ENCODE data around the gene SLC20A1.
A peak's percentile ranks its signal among the peaks of the same experiment; 100 is the strongest.
"Not testable (repeated sequence)": the region's sequence is repeated elsewhere in the genome, so short reads cannot be mapped to it uniquely, and the experiment has no call there.

SLC20A1 gene

DNA sequence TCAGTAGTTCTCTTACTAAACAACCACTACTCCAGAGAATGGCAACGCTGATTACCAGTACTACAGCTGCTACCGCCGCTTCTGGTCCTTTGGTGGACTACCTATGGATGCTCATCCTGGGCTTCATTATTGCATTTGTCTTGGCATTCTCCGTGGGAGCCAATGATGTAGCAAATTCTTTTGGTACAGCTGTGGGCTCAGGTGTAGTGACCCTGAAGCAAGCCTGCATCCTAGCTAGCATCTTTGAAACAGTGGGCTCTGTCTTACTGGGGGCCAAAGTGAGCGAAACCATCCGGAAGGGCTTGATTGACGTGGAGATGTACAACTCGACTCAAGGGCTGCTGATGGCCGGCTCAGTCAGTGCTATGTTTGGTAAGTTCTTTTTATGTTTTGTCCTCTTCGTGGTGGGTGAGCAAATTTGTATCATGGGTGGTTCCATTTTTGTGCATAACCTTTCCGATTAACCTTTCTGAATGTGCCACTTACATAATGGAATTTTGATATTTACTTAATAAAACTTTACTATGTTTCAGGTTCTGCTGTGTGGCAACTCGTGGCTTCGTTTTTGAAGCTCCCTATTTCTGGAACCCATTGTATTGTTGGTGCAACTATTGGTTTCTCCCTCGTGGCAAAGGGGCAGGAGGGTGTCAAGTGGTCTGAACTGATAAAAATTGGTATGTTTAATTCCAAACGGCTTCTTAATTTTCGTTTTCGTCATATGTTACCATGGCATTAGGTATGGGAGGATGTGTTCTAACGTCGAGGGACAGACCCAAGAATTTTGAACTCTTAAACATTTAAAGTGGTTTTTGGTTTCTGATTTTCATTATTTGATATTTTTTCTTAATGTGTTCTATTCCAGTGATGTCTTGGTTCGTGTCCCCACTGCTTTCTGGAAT lies 1.3 kb downstream of the SLC20A1 start:
- DNase-seq: no peak

DNA sequence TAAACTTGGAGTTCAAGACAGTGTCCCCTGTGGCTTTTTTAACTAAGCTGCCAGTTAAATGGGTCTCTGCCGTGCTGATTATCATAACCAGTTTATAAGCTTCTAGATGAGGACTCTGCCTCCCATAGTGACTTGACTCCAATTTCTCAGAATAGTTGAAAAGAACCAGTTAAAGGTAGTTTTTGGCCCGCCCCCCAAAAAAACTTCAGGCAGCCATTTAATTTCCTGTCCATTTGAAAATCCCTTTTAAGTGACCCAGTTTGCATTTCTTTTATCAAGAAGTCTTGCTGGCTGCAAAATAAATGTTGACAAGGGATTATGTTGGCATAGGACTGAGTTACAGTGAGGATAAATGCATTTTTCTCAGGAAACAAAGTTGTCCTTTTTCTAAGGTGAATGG lies 2.3 kb downstream of the SLC20A1 start:
- DNase-seq: peak; percentile 28

DNA sequence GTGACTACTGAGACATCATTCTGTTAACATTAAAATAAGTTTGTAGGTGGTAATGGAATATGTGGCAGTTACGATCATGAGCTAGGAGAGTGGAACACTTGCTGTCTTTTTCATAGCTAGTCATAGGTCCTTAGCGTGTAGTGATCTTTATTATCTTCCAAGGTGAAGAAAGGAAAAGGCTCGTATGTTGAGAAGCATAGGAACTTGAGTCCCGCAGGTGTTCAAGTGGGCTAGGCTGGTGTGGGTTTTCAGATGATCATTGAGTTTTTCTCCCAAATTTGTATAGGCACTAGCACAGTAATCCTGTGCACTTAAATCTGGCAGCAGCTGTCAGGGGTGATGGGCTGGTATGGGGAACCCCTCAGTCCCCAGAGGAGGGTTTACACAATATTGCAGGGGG lies 10.9 kb downstream of the SLC20A1 start:
- DNase-seq: no peak

DNA sequence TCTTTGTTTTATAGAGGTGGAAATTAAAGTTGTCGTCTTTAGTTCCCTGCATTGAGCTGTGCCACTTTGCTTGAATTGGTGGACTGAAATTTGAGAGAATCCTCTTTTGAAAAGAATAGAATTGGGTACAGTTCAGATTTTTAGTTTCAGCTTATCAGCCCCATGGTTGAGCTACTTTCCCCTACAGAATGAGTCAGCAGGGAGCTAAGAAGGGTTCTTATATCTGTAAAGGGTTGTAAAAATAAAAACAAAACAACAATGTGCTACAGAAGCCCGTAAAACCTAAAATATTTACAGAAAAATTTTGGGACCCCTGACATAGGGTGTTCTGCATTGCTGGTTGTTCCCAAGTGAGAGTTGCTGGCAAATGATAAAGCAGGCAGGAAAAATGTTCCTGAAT lies 12.6 kb downstream of the SLC20A1 start:
- no peak for DNase-seq

DNA sequence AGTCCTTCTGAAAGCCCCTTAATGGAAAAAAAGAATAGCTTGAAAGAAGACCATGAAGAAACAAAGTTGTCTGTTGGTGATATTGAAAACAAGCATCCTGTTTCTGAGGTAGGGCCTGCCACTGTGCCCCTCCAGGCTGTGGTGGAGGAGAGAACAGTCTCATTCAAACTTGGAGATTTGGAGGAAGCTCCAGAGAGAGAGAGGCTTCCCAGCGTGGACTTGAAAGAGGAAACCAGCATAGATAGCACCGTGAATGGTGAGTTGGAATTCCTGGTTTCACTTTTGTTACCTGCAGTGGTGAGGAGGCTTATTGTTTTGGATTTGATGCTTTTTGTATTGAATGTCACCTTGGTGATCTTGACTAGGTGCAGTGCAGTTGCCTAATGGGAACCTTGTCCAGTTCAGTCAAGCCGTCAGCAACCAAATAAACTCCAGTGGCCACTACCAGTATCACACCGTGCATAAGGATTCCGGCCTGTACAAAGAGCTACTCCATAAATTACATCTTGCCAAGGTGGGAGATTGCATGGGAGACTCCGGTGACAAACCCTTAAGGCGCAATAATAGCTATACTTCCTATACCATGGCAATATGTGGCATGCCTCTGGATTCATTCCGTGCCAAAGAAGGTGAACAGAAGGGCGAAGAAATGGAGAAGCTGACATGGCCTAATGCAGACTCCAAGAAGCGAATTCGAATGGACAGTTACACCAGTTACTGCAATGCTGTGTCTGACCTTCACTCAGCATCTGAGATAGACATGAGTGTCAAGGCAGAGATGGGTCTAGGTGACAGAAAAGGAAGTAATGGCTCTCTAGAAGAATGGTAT lies 13.3 kb downstream of the SLC20A1 start:
- no peak for DNase-seq

DNA sequence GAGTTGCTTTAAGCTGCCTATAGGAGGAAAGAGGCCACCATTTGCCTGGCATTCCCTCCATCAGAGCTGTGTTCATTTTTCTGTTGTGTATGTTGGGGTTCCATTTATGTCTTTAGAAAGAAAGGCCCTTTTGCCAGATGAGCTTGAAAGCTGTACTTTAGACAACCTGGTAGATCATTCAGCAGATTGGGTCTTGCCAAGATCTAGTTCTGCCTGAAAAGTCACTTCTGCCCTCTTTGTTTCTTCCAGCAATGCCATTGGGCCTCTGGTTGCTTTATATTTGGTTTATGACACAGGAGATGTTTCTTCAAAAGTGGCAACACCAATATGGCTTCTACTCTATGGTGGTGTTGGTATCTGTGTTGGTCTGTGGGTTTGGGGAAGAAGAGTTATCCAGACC lies 14.4 kb downstream of the SLC20A1 start:
- no peak for DNase-seq

DNA sequence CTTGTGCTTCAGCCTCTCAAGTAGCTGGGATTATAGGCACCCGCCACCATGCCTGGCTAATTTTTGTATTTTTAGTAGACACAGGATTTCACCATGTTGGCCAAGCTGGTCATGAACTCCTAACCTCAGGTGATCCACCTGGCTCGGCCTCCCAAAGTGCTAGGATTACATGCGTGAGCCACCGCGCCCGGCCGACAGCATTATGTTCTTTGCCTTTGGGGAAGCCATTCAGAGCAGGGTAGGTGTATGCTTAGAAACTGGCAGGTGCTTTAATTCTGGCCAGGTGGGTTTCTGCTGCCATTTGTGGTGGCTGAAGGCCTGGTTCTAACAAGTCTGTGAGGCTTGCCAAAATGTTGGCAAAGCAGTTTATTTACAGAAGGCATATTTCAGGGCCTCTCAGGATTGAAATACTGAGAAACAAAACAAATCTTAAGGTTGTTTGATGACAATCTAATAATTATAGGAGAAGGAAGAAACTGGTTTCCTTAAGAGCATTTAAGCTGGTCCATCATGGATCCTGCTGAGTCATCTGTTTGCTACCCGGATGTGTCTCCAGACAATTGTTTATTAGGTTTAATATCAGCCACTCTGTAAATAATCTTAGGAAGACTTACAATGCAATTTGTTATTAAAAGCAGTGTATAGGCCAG lies 16.0 kb downstream of the SLC20A1 start:
- DNase-seq: no peak

DNA sequence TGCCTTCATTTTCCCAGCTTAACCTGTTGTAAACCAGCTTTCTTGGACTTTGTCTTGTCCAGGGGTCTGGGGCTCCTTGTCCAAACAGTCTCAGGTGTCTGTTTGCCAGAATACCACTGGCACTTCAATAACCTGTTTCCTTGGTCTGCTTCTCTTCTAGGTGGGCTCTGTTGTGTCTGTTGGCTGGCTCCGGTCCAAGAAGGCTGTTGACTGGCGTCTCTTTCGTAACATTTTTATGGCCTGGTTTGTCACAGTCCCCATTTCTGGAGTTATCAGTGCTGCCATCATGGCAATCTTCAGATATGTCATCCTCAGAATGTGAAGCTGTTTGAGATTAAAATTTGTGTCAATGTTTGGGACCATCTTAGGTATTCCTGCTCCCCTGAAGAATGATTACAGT lies 17.0 kb downstream of the SLC20A1 start:
- no peak for DNase-seq

DNA sequence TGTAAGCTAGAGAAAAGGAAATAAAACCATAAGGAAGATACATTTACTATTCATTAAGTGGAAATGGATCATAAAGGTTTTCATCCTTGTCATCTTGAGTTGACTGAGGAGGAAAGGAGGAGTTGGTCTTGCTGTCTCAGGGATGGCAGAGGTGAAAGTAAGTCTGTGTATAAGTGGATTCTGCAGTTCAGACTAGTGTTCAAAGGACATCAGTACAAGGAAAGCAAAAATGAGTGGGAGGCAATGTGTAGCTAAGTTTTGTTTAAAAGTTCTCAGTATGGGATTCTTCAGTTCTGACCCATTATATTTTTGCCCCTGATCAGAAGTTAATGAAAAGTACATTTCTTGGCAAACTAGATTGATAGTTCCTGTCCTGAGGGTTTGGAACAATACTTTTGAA lies 18.9 kb downstream of the SLC20A1 start:
- DNase-seq: no peak

DNA sequence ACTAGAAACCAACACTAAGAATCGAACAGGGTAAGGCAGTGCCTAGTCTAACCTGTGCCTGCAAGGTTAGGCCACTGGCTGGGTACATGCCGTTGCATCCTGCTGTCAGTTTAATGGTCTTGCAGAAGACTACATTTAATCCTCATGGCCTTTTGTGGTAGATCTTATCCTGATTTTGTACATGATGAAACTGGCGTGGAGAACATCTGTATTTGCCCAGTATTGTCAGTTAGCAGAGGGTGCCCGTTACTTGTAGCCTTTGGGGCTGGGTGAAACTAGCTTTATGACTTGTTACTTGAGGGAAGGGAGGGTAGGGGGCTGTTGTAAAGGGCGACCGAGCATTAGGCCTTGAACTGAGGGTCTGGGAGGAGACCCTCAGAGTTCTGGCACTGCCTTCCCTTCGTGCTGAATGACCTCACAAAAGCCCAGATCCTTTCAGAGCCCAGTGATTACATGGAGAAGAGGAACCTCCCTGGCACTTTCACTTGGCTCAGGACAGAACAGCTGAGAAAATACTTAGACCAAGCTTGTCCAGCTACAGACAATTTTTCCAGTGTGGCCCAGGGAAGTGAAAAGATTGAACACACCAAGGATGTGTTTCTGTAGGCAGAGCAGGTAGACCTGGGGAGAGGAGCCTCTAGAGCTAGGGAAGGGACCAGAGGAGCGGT lies 19.5 kb downstream of the SLC20A1 start:
- no peak for DNase-seq

DNA sequence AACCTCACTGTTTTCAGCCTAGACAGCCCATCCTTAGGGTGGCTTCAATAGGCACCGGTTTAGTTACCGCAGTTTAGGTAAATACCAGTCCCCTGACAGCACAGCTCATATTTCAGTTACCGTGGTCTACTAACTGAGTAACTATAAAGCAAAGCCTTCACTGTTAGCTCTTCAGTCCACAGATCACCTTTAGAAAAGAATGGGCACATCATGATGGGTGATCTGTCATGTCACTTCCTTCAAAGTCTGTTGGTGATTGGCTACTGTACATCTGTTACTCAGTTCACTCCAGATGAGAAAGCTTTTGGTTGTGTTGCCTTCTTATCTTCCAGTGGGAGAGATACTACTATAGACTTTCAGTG lies 21.0 kb downstream of the SLC20A1 start:
- no peak for DNase-seq

DNA sequence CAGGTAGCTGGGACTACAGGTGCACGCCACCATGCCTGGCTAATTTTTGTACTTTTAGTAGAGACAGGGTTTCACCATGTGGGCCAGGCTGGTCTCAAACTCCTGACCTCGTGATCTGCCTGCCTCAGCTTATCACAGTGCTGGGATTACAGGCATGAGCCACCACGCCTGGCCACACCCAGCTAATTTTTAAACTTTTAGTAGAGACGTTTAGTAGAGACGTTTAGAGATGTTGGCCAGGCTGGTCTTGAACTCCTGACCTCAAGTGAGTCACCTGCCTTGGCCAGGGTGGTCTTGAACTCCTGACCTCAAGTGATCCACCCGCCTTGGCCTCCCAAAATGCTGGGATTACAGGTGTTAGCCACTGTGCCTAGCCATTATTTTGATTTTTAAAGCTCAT lies 21.8 kb downstream of the SLC20A1 start:
- DNase-seq: not testable (repeated sequence)

DNA sequence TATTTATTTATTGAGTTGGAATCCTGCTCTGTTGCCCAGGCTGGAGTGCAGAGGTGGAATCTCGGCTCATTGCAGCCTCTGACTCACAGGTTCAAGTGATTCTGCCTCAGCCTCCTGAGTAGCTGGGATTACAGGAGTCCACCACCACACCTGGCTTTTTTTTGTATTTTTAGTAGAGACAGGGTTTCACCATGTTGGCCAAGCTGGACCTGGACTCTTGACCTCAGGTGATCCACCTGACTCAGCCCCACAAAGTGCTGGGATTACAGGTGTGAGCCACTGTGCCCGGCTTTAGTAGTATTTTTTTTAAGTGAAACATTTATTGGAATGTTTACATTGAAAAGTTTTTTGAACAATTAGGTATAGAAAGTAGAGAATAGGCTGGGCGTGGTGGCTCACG lies 23.9 kb downstream of the SLC20A1 start:
- no peak for DNase-seq

DNA sequence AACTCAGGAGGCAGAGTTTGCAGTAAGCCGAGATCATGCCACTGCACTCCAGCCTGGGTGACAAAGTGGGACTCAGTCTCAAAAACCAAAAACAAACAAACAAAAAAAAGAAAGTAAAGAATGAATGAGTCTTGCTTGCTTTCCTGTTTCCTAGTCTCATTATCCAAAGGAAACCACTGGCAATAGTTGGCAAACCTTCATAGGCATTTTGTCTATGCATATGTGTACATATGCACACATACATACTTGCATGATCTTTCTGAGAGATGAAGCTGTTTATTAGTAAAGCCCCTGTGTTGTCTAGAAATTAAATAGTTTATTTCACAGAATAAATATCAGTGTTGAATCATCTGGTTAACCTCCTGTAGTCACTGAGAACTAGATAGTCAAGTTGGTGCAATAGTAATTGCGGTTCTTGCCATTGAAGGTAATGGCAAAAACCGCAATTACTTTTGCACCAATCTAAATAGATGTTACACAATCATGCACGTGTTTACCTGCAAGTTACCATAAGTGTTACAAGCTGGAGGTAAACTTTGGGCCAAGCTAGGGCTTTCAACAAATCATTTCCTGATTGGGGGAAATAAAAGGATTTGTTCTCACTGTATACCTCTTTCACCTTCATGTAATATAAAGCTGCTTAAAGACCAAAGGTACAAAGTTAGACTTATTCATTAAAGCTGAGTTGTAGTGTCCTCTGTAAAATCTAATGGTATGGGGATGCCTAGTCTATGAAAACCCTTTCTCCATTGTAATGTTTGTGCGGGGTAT lies 24.7 kb downstream of the SLC20A1 start:
- no peak for DNase-seq

DNA sequence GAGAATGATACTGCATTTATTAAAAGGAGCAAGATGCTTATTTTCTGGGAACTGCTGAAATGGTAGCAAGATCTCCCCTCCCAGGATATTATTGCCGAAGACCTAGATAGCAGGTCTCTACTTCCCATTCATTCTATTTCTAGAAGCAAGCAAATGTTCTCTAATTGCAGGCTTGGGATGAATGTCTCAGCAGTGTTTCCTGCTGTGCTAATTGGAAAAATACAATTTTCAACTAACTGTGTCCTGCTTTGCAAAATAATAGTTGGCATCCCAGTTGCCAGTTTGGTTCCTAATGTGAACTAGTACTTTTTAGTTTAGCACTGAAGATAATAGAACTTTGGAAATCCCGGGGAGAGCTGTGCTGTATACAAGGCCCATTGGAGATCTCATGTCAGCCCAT lies 26.1 kb downstream of the SLC20A1 start:
- DNase-seq: no peak

DNA sequence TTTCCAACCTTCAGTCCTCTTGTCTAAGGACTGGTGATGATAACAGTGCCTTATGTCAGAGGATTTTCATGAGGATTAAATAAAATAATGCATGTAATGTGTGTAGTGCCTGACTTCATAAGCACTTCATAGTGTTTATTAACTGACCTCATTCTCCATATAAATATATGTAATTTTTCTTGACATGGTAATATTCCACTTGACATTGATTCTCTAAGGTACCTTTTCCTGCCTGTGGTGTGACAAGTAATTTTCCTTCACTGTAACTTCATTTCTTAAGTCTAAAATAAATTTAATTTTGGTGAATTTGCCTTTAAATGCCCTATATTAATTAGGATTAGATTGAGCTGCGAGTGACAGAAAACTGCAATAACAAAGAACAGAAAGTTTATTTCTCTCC lies 27.3 kb downstream of the SLC20A1 start:
- DNase-seq: no peak

DNA sequence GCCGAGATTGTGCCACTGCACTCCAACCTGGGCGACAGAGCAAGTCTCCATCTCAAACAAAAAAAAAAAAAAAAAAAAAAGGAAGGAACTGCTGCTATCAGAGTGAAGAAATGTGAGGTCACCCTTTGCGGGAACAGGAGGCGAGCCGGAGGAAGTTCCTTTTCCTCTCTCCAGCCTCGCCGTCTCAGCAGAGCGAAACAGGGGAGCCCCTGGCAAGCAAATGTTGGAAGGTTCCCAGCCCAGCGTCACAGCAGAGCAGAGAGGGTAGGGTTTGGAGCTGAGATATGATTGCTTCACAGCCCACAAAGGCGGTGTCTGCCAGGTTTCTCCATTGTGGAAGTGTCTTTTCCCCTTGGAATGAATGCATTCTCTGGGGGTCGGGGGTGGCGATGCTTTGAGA lies 28.5 kb downstream of the SLC20A1 start:
- DNase-seq: no peak

DNA sequence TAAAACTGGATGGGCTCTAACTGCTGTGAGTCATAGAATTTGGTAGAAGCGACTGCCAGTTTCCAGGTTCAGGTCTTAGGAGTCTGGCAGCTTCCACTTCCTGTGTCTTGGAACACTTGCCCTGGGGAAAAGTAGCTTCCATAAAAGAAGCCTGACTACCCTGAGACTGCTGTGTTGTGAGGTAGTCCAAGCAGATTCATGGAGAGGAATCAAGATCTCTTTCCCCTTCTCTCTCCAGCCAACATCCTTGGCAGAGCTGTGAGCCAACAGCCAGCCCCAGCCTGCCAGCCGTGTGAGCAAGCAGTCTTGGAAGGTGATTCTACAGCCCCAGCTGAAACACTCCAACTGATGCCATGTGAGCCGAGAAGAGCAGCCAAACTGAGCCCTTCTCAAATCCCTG lies 33.7 kb downstream of the SLC20A1 start:
- DNase-seq: no peak

DNA sequence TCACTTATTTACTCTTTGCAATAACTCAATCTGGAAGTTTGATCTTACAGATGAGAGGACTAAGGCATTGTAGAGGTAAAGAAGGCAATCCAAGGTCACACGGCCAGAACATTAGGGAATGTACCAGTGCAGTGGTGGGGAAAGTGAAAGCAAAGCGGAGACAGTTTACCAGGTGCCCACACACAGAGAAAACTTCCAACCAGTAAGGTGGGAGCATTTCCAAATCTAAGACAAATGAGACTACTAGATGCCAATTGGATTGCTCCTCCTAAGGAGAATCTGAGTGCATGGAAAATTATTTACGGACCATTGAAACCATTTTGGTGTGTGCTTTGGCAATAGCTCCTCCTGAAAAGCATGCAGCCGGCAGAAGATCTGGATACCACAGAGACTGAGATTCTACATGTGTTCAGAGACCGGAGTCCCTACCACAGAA lies 34.9 kb downstream of the SLC20A1 start:
- DNase-seq: no peak

DNA sequence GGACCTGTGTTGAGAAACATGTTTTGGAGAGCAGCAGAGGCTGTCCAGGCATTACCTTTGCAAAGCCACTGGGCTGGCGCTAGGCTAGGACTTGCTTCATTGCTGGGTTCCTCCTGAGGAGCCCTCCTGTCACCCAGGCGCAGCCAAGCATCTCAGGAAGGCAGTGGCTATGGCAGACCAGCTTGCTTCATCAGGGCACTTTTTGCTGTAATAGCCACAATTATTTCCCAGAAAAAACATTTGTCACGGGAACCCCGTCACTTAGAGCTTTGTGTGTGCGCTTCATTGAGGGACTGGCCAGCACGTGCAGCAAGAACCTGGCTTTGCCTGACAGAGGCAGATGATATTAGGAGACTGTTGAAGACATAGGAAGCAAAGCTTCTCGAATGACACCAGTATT lies 36.4 kb downstream of the SLC20A1 start:
- DNase-seq: no peak

DNA sequence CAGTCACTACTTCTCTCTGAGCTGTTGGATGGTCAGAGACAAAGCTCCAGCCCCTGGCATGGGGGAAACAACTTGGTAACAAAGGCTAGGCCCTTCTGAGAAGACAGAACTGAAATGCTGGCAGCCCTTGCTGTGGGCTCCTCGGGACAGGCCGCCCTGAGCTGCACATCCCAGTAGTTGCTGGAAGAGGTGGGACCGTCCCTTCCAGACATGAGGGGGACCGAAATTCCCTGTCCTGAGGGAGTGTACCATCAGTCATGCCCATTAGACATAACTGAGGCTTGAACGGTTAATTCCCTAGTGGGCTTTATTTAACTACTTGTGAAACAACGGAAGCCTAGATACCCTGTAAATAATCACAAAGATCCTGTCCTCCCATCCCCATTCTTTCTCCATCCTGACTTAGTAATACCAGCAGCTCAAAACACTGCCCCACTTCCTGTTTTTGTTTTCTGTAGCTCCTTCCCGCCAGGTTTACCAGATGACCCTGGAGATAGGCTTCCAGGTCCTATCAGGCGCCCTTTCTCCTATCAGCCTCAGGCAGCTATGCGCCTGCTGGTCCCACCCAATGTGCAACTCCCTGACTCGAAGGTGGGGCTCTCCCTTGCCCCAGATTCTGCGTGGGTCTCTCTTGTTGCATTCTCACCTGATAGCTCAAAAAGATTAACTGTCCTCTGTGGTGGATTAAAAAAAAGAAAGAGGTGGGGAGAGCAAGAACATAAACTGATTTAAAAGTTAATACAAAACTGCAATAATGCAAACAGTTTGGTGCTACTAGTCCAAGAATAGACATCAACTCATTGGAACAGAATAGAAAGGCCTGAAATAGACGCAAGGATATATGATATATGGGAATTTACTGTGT lies 38.0 kb downstream of the SLC20A1 start:
- no peak for DNase-seq
